Mammary microvascular endothelial cell (primary cell): Measurements from ENCODE around the gene ENAH. TPM values are rescaled to one million over a fixed set of nuclear protein-coding genes. Genes with fewer than 3 reads are reported as not detected.

Experiments
- total RNA-seq: library from RNA; depleted of rRNA; stranded (reverse); fragments of >200 nt; gene quantifications from 2 replicates; pipeline ENCODE4 v1.2.3, GENCODE V29; 2015

ENAH gene
- total RNA-seq: 45.1 and 47.0 TPM in 2 replicates

DNA sequence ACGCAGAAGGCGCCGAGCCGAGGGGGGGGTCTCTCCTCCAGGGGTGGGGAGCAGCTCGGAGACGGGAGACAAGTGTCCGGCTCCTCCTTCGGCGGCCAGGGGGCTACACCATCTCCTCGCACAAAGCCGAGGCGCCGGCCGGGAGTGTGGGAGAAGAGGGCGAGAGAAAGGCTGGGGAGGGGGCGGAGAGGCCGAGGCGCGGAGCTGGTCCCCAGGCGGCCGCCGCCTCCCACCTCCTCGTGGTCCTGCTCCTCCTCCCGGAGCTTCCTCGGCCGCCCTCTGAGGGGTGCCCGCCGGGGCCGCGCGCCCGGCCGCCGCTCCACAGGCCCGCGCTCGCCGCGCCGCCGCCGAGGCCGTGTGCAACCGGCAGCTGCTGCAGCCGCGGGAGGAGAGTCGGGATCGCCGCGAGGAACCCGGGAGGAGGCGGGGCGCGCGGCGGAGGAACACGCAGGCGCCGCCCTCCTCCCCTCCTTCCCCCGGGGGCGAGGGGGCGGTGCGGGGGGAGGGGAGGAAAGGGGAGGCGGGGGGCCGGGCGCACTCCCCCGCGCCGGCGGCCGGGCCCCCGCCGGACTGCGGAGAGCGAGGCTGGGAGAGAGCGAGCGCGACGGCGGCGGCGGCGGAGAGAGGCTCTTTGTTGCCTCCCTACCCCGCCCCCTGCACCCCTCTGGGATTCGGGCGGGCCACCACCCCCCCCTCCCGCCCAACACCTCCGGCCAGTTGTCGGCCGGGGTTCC is at the start of gene ENAH:
Gene ENAH, minus strand, starts transcription at position 395 of the 734 bp plus-strand sequence. CDS start 433 bp downstream, outside the sequence.

Other genes starting within 250 kb of the ENAH start
- gene LBR, start 225.1 kb downstream of the ENAH start, total RNA-seq: 60.5 and 64.5 TPM in 2 replicates
- gene SRP9, start 124.7 kb upstream of the ENAH start, total RNA-seq: 297 and 324 TPM in 2 replicates
- 39.4 and 43.9 TPM in 2 replicates for gene EPHX1, start 157.0 kb upstream of the ENAH start, total RNA-seq
- gene TMEM63A, start 229.3 kb upstream of the ENAH start, total RNA-seq: 8.8 and 10.2 TPM in 2 replicates
- gene LEFTY1, start 236.0 kb upstream of the ENAH start, total RNA-seq: not detected in 2 replicates